Left hindlimb (tissue), 1 donor: ENCODE data around the gene RIBC1.
"Not testable (repeated sequence)": the region's sequence is repeated elsewhere in the genome, so short reads cannot be mapped to it uniquely, and the experiment has no call there.

ENCODE experiments used
- DNase-seq: peaks from one replicate; pipeline ENCODE4 v3.0.0-alpha.2; 2018

RIBC1 gene

DNA sequence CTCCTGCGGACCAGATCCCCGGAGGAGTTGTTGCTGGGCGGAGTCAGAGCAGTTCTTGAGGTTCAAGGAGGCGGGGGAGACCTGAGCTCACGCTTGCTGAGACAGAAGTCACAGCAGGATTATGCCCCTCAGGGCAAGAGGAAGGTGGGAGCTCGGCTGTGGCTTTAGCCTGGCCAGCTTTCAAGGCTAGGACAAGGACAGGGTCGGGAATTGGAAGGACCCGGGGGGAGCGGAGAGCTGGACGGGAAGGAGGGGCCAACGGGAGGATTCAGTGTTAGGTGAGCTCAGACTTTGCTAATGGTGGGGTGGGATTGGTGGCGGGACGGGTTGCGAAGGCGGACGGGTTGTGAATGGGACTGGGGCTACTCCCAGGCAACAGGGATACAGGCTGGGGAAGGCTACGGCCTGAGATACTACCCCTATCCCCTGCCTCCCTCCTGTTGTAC is at the start of gene RIBC1:
Gene RIBC1, plus strand, starts transcription at position 13 of the 446 bp plus-strand sequence. CDS start 3,404 bp downstream, outside the sequence.
- no peak for DNase-seq

DNA sequence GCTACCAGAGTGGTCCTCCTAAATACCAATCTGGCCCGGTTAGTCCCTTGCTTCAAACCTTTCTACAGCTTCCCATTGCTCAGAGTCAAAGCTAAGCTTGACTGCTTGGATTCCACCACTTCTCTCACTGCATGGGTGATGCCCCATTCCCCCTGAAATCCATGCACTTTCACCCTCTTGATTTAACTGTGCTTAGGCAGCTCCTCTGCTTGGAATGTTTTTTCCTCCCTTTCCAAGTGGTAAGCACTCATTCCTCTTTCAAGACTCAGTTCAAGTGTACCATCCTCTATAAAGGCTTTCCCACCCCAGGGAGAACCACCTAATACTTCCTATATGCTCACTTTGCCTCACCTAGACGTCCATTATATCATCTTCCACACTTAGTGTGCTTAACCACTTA is 49.4 kb upstream of the RIBC1 start:
- DNase-seq = no peak

DNA sequence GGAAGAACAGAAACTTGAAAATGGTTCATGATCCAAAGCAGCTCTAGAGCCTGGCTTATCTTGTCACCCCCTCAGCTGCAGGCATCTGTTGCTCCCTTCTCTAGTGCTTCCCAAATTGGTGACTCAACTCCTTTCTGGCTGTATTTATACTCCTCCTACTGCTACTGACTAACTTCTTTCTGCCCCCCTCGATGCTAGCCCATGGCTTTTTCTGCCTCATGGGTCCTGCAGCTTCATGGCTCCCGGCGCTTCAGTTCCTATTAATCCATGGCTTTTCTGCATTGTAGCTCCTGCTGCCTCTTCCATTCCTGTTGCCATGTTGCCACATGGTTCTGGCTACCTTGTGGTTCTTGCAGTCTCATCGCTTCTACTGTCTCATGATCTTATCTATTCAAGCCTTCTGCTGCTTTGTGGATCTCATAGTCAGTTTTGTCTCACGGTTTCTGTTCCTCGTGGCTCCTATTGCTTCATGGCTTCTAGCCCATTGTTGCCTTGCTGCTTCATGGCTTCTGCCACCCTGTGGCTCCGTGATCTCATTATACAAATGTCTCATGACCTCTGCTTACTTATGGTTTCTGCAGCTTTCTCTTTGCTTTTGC is 48.4 kb upstream of the RIBC1 start:
- no peak for DNase-seq

DNA sequence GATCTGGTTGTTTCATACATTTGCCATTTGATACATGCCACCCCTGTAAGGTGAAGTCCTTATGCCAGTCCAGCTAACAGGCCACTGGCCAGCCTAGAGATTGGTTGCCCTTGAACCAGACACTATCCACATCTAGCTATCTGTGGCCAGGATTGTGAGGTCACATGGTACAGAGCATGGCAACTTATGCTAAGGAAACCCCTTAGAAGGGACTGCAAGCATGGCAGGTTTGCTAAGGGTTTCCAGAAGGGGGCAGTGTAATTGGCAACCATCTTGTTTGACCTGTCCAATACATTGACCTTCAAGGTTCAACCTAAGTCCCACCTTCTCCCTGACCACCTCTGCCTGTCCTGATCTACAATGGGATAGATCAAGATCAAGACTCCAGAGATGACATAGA is 47.8 kb upstream of the RIBC1 start:
- DNase-seq = no peak

DNA sequence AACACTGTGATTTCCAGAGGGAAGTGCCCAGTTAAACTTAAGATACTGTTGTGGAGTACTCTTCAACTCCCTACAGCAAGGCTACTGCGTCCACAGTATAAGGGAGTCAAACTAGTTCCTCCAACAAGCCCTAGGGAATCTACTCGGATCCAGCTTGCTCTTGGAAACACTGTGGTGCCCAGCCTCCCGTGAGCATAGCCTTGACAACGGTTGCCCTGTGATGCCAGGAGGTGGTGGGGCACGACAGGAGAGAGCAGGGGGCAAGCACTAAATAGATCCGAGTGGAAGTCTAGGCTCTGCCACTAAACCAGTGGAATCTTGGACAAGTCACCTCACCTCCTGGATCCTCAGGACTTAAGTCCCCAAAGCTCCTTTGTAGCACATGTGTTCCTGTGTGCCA is 45.8 kb upstream of the RIBC1 start:
- no peak for DNase-seq

DNA sequence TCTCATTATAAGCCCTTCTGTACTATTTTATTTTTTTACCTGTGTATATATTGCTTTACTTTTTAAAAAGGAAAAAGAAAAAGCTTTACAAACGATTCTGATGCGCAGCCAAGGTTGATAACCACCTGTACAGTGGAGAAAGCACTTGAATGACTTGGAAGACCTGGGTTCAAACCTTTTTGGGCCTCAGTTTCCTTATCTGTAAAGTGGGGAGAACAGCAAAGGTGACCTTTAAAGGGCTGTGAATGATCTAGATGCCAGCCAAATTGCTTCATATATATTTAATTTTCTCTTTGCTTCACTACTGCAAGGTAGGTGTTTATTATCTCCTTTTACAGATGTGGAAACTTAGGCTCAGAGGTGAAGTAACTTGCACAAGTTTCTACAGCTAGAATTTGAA is 45.2 kb upstream of the RIBC1 start:
- no peak for DNase-seq

DNA sequence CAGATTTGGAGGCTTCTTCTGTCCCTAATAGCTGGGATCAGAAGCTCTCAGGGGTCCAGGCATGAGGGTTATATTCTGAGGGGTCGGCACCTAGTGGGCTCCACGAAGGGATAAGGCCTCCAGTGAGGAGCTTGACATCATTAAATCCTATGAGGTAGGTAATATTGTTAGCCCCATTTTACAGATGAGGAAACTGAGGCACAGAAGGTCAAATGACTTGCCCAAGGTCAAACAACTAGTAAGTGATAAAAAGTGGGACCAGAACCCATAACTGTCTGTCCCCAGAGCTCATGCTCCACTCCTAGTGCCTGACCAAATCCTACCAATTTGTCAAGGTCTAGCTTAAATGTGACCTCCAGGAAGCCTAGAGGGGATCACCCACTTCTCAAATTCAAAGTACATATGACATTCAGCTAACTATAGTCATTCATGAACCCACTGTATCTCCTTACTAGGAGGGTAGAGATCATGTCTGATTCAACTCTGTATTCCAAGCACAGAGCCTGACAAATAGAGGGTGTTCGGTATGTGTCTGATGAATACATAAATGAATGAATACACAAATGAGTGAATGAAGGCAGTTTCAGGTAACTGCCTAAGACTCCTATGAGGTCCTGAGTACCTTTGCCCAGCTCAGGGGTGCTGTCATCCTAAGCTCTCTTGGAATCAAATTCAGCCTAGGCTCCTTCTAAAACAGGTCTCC is 43.5 kb upstream of the RIBC1 start:
- no peak for DNase-seq

DNA sequence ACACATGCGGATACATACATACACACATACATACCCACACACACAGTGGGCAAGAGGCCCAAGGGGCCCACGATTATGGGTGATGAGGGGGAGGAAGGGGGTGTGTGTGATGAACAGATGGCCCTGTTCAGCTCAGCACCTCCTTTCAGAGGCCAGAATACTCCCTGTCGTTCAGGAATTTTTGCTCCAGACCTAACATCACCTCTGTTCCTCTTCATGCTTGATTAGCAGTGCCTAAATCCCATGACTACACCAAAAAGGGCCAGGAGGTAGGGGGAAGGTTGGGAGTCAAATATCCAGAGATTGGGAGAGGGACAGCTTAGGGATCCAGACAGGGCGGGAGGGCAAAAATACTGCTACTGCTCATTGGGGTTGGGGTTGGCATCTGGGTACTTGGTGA is 42.9 kb upstream of the RIBC1 start:
- no peak for DNase-seq

DNA sequence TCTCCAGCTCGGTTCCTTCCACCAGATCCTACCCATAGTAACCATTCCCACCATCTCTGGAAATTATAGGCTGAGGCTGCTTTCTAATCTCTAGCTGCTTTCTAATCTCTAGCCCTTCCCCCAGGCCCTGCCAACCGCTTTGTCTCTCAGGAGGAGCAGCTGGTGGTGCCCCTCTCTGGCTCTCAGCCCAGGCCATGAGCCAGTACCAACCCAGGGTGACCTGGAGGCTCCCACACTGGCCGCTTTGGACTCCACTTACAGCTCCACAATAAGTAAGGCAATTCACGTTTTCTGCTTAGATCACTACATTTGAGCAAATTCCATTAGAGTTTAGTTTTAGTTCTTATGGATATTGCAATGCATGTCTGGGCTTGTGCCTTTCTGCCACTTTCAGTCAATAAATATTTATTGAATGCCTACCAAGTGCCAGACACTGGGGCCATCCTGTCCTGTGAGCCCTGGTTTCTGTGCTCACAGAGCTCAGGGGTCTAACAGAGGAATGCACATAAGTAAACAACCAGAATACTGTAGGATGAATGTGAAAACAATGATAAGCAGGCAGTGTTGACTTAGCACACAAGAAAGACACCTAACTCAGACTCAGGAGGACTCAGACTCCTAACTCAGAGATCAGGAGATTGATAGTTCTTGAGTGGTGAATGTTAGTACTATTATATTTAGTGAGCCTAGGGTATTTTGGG is 39.1 kb upstream of the RIBC1 start:
- no peak for DNase-seq

DNA sequence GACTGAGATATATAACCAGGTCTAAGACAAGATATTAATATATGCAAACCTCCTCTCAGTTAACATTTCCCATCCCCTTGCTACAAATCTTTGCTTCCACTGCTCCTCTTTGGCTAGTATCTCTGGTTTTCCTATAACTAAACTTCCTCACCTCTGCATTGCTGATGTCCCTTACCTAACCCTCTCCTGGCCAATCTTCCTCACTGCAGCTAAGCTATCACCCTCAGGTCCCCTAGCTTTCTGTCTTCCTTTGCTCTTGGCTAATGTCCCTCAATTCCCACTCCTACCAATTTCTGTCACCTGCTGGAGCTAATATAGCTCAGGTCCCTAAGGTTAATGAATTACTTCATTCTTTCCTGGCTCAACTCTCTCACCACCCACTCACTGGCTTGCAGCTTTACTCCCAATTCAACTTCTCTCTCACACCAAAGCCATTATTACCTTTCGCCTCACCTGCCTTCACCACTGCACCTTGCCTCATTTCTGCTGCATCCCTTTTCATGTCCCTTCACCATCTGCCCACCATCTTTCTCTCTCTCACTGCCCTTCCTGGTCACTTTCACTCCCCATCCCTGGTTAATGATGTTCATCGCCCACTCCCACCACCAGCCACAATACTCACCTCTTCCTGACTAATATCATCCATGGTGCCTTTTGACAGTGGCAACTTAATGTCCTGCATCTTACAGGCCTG is 26.9 kb upstream of the RIBC1 start:
- DNase-seq = no peak

DNA sequence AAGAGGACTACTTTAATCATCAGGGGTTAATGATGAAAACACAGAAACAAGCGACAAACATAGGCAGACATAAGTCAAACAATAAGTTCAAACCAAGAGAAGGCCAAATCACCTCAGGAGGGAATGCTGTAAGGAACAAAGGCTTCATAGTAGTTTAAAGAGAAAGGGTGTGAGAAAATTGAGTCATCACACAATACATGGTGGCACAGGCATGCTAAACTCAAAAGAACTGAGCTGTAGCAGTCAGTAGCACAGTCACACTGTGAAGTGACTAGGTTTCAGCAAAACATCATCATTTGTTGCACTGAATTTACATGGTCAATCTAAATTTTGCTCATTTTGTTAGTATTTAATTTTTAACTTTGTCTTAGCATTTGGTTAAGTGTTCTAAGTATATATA is 24.5 kb upstream of the RIBC1 start:
- DNase-seq = no peak

DNA sequence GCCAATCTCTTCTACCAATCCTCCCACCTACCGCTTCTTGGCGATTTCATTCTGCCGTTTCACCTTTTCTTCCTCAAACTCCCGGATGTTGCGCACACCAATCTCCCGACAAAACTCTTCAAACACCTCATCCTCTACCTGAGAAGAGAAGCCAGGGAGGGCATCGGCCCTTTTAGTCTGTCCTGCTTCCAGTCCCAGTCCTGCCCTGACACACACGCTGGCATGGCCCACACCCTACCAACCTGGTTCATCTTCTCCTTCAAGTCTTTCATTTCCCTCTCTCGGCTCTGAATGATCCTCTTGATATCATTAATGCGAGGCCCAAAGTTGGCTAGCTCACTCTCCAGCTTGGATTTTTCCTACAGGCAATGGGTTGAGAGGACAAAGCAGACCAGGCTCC is 19.1 kb upstream of the RIBC1 start:
- DNase-seq = no peak

DNA sequence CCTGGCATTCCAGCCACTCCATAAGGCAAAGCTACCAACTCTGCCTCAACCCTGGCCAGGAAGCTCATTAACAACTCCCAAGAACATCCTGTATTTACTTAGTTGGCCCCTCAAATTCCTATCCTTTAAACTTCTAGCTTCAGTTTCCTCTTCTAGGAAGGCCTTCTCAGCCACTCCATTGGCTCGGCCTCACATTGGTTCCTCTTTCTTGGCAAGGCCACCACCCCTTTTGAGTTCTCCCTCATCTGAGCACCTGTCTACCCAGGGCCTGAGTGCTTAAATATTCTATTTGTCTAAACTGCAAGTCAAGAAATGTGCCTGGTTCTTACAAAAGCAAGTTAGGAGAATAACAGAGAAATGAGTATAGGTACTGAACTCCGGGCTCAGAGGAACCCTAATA is 10.2 kb upstream of the RIBC1 start:
- DNase-seq = no peak

DNA sequence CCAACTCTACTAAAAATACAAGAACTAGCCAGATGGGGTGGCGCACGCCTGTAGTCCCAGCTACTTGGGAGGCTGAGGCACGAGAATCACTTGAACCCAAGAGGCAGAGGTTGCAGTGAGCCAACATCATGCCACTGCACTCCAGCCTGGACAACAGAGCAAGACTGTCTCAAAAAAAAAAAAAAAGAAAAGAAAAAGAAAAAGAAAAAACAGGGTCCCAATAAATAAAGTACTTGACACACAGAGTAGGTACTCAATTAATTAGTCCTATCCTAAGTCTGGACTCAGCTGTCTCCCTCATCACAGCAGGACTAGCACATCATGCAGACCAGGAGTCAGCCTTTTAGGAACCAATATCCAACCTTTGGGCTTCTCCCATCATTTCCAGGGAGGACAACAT is 2.3 kb upstream of the RIBC1 start:
- DNase-seq = not testable (repeated sequence)

DNA sequence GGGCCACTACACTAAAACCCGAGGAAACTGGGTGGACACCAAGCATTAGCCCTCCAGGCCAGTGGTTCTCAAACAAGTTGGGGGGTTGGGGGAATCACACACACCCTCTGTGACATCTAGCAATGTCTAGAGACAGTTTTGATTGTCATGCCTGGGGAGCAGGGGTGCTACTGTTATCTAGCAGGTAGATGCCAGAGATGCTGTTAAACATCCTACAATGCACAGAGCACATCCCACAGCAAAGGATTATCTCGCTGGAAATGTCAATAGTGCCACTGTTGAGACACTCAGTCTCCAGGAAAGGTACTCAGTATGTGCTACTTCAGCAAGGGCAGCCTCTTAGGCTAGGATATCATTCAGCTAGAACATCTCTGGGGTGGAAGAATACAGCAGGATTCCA is 1.5 kb upstream of the RIBC1 start:
- no peak for DNase-seq

DNA sequence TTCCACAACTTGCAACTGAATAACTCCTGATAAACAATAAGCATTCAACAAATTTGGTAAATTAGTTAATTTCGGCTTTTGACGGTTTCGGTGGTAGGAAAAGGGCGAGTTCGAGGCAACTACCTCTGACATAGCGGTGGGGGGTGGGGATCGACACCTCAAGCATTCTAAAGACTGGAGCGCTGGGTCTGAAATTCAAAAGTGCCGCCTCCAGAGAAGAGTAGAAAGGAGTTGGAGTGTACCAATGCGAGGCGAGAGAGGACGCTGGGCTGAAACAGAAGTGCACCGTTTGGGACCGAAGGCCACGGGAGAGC is 944 bp upstream of the RIBC1 start:
- DNase-seq = no peak

DNA sequence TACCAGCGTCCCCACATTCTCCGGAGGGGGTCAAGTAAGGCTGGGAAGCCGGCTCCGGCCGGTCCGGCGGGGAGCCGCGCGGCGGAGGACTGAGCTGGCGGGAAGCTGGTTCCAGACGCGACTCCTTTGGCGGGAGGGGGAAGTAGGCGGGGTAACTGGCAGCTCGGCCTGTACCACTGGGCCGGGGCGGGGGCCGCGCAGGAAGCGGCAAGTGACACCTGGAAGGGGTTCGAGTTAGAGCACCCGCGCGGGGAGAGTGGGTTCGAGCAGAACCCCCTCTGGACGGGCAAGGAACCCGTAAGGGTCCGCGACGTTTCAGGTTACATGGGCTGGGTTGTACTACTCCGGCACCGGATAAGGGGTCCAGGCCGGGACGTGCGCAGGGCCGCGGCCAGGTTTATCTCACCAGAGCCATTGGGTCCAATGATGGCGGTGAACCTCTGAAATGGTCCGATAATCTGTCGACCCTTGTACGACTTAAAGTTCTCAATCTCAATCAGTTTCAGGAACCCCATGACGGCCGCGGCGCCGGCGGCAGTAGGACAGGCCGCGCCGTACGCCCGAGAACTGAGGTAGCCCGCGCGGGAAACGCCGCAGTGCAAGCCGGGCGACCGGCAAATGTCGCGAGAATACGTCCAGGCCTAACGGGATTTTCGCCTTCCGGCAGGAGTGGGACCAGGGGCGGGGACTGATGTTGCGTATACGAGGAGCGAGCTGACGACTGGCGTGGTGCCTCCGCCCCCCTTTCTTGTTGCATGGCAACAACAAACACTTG is 400 bp upstream of the RIBC1 start, which contains the start of gene SMC1A:
Gene SMC1A, minus strand, starts transcription at position 569 of the 775 bp plus-strand sequence. Its CDS starts 54 bp downstream, at position 515.
- peak; percentile 97 for DNase-seq

DNA sequence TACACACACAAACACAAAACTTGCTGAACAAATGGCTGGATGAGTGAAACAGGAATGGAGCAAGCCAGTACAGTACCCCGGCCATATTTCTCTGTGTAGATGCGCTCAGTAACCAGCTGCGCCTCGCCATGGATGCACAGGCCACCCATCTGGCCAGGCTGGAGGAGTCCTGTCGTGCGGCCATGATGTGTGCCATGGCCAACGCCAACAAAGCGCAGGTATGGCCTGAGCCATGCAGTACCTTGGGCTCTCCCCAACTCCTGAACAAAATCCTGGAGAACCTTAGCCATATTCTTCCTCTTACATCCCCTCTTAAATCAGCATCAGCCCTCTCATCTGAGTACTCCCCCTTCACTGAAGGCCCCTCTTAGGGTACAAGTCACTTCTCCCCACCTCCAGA is 7.1 kb downstream of the RIBC1 start:
- DNase-seq = no peak

DNA sequence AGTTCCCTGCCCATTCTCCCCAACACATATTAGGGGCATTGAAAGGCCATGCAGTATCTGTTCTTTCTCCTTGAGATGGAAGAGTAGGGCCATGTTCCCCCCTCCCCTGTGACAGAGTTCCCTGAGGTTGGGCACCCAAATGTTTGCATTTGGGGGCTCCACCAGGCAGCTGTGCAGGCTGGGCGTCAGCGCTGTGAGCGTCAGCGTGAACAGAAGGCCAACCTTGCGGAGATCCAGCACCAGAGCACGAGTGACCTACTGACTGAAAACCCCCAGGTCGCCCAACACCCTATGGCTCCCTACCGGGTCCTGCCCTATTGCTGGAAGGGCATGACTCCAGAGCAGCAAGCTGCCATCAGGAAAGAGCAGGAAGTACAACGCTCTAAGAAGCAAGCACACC is 7.6 kb downstream of the RIBC1 start:
- no peak for DNase-seq

DNA sequence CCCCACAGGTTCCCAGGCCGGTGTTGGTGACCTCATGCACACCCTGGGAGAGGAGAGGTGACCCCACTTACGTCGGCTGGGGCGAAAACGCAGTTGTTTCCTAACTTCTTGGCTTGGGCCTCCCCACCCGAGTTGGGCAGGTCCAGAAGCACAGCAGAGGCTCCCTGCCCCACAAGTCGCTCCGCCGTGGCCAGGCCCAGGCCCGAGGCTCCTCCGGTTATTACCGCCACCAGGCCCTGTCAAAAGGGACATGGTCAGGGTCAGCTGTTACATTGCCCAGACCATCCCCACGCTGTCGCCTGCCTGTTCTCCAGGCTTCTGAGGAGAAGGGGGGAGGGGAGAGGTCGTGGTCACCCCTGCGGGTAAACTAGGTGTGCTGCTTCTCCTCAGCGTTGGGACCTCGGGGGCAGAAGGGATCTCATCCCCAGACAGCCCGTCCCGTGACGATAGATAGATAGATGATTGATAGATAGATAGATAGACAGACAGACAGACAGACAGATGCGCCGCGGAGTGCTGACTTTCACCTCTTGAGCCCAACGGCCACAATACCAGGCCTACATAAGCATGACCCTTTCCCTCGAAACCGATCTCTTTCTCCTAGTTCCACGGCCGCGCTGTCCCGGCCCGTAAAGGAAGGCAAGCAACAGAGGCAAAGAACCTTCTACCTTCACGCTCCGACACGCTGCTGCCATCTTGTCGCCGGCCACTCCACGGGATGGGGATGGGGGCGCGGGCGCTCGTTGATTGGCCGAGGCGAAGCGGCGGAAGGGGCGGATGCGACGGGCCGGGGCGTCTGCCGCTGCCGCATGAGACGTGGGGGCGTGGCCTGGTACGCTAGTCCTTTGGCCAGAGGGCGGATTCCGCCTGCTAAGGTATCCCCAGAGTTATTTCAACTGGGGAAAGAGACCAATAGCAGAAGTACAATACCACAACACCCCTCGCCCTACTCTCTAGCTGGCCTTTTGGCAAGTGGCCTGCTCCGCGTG is 11.3 kb downstream of the RIBC1 start, which contains the start of gene HSD17B10:
Gene HSD17B10, minus strand, starts transcription at position 720 of the 989 bp plus-strand sequence. Its CDS starts 25 bp downstream, at position 695.
- DNase-seq = peak; percentile 88

DNA sequence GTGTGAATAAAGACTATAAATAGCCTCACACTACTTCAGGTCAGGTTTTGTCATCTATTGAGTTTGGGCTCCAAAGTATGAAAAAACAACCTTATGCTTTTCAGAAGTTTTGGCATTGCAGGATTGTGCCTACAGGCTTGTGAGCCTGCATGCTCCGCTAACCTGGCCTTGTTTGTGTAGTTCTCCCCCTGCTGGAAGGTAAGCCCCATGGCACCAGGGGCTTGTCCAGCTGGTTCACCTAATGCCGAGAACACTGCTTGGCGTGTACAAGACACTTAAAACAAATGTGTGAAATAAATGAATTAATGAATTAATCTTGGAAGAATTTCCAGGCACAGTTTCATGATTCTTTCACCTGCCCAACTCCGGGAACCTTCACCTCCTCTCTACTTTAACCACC is 13.3 kb downstream of the RIBC1 start:
- peak; percentile 36 for DNase-seq
